K562 (cell line): ENCODE results near the gene NOP16. TPM values are rescaled to one million over a fixed set of nuclear protein-coding genes. Genes with fewer than 3 reads are reported as not detected.

Source experiments
- FUS ChIP-seq: fragments of 200-400 bp; formaldehyde crosslinking; optimal IDR thresholded peaks from 2 replicates; pipeline ENCODE3; 2017; ENCODE audit warnings: low read depth, low read length
- HSF4 ChIP-seq: fragments of 250-450 bp; sonication (Bioruptor Pico); IDR thresholded peaks from 2 replicates; pipeline ENCODE4 v2.1.2; 2022; ENCODE audit warnings: mild to moderate bottlenecking, moderate library complexity, borderline replicate concordance
- IRF2 ChIP-seq: sonication (generic); formaldehyde crosslinking; IDR thresholded peaks from 2 replicates; pipeline ENCODE4 v1.8.1; 2022; ENCODE audit warnings: mild to moderate bottlenecking, missing genetic modification reagents
- KDM1A ChIP-seq, 2 experiments: fragments of 450-650 bp; IDR thresholded peaks; 2 replicates each; pipeline ENCODE4 v1.6.1; 2016; ENCODE audit warnings: mild to moderate bottlenecking in 2 of 2
- MBD2 ChIP-seq: sonication (generic); IDR thresholded peaks from 2 replicates; pipeline ENCODE4 v1.6.1; 2016; ENCODE audit warnings: low read depth, borderline replicate concordance
- NFATC3 ChIP-seq: fragments of 450-650 bp; IDR thresholded peaks from 2 replicates; pipeline ENCODE4 v1.6.1; 2017; ENCODE audit warnings: mild to moderate bottlenecking
- NR2F6 ChIP-seq: fragments of 450-650 bp; formaldehyde crosslinking; IDR thresholded peaks from 2 replicates; pipeline ENCODE4 v1.4.0; 2020; ENCODE audit warnings: mild to moderate bottlenecking
- SIX5 ChIP-seq, 2 experiments: IDR thresholded peaks; 2 replicates each; pipeline ENCODE4 v1.6.1; 2011; ENCODE audit warnings: low read length in 2 of 2, borderline replicate concordance in 1 of 2, low read depth in 1 of 2, mild to moderate bottlenecking in 1 of 2, moderate library complexity in 1 of 2; ENCODE audit not compliant: insufficient read depth in 1 of 2
- ZNF239 ChIP-seq: fragments of 250-450 bp; sonication (Bioruptor Pico); IDR thresholded peaks from 2 replicates; pipeline ENCODE4 v1.4.0; 2020; ENCODE audit warnings: mild to moderate bottlenecking
- ZNF324 ChIP-seq: fragments of 250-450 bp; sonication (Bioruptor Pico); IDR thresholded peaks from 2 replicates; pipeline ENCODE4 v1.4.0; 2020; ENCODE audit warnings: mild to moderate bottlenecking
- ZNF766 ChIP-seq: fragments of 200-800 bp; sonication (Bioruptor generic); conservative IDR thresholded peaks from 2 replicates; pipeline ENCODE4 v1.6.1; 2016; ENCODE audit warnings: missing genetic modification characterization, missing compliant biosample characterization
- ZSCAN29 ChIP-seq: fragments of 450-650 bp; IDR thresholded peaks from 2 replicates; pipeline ENCODE4 v1.6.1; 2017
- polyA plus RNA-seq, 8 experiments: library from polyadenylated mRNA; depleted of rRNA in 4 of 8; stranded (reverse) in 5 of 8; unstranded in 3 of 8; fragments of >200 nt; fragmentation: Nextera tagmentation in 2 of 8; fragmentation: Illumina TruSeq in 1 of 8; extraction: Ambion mirVana in 2 of 8; extraction: Trizol in 1 of 8; gene quantifications; 2 replicates each; pipeline versions ENCODE4 v1.2.1 to v1.2.3, GENCODE V29; 2011 to 2014; ENCODE audit warnings: inconsistent platforms in 1 of 8, missing spikeins in 1 of 8
- total RNA-seq, 7 experiments: library from RNA; depleted of rRNA in 6 of 7; stranded (reverse); fragments of >200 nt in 6 of 7; fragmentation: Illumina TruSeq in 2 of 7; extraction: Trizol in 2 of 7; gene quantifications; 2 replicates each; pipeline versions ENCODE4 v1.2.1 to v1.2.3, GENCODE V29; 2011 to 2021; ENCODE audit warnings: low replicate concordance in 1 of 7
- TF ChIP-seq, protein P1 (sequence below): fragments of 450-650 bp; IDR thresholded peaks from 2 replicates; pipeline ENCODE4 v1.6.1; 2017; ENCODE audit warnings: mild to moderate bottlenecking, moderate library complexity
- TF ChIP-seq, protein P2 (sequence below): fragments of 250-450 bp; sonication (Bioruptor Pico); IDR thresholded peaks from 2 replicates; pipeline ENCODE4 v1.4.0; 2020
- TF ChIP-seq, protein P3 (sequence below): sonication (generic); formaldehyde crosslinking; IDR thresholded peaks from 2 replicates; pipeline ENCODE4 v1.8.0; 2022; ENCODE audit warnings: missing genetic modification reagents, mild to moderate bottlenecking, borderline replicate concordance
- TF ChIP-seq, protein P4 (sequence below): fragments of 200-800 bp; sonication (Bioruptor generic); IDR thresholded peaks from 2 replicates; pipeline ENCODE4 v1.6.1; 2016; ENCODE audit warnings: missing genetic modification characterization, missing compliant biosample characterization

The NOP16 gene
- total and polyA plus RNA-seq, 9 of the 15 experiments (the other 6 are each of a cell fraction or from before 2014, with no cell fraction given) = 92.5 to 342 (median 148) TPM

DNA sequence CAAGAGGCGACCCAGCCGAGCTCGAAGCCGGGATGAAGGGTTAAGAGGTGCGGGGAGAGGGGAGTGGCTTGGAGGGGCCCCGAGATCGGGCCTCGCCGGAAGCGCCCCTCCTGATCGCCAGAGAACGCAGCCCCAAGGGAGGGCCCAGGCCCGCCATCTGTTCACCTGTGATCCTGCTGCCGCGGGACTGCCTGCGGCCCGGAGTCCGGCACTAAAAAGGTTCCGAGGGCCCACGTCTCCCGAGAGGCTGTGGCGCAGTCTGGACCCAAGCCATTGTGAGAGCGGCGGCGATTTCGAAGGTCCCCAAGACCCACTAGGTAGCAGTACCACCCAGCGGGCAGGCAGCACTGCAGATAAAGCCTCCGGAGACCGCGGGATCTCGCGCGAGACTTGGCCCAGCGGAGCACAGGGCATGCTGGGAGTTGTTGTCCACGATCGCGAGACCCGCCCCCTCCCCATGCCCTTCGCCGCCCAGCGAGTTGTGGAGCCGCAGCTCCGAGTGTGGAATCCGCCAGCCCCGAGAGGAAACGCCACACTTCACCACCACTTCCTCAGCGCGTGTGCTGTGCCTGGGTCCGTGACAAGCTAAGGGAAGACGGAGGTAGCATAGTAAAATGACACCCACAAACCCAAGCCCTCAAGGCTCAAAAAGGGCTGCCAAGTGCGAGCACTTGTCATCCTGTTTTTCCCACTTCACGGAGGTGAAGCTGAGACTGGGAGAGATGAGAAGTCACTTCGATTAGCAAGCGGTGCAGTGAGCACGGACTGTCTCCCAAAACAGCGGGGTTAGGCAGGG is 26.8 kb downstream of the NOP16 start, which contains the start of gene KIAA1191 (continued):
- TF ChIP-seq, protein P1, sequence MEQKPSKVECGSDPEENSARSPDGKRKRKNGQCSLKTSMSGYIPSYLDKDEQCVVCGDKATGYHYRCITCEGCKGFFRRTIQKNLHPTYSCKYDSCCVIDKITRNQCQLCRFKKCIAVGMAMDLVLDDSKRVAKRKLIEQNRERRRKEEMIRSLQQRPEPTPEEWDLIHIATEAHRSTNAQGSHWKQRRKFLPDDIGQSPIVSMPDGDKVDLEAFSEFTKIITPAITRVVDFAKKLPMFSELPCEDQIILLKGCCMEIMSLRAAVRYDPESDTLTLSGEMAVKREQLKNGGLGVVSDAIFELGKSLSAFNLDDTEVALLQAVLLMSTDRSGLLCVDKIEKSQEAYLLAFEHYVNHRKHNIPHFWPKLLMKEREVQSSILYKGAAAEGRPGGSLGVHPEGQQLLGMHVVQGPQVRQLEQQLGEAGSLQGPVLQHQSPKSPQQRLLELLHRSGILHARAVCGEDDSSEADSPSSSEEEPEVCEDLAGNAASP = no peak
- TF ChIP-seq NR2F6 (CRISPR knock-in tag) (no peak), MBD2 (peak; percentile 66; the same call in 1 of the 2 replicates), ZSCAN29 (no peak), HSF4 (CRISPR knock-in tag) (no peak), IRF2 (CRISPR knock-in tag) (no peak), SIX5 (IDR thresholded peaks at IDR 0.05; ENCODE audit: borderline replicate concordance in 1 of 2, insufficient read depth in 1 of 2, low read depth in 1 of 2, low read length in 2 of 2) (peak; percentile 61 to 77; a peak in 3 of 4 replicates), ZNF324 (CRISPR knock-in tag) (no peak), ZNF766 (CRISPR knock-in tag) (no peak), ZNF239 (CRISPR knock-in tag) (no peak), FUS (no peak), NFATC3 (no peak), KDM1A (IDR thresholded peaks at IDR 0.05) (no peak)
- TF ChIP-seq, protein P2, sequence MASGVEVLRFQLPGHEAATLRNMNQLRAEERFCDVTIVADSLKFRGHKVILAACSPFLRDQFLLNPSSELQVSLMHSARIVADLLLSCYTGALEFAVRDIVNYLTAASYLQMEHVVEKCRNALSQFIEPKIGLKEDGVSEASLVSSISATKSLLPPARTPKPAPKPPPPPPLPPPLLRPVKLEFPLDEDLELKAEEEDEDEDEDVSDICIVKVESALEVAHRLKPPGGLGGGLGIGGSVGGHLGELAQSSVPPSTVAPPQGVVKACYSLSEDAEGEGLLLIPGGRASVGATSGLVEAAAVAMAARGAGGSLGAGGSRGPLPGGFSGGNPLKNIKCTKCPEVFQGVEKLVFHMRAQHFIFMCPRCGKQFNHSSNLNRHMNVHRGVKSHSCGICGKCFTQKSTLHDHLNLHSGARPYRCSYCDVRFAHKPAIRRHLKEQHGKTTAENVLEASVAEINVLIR = no peak
- TF ChIP-seq, protein P3, sequence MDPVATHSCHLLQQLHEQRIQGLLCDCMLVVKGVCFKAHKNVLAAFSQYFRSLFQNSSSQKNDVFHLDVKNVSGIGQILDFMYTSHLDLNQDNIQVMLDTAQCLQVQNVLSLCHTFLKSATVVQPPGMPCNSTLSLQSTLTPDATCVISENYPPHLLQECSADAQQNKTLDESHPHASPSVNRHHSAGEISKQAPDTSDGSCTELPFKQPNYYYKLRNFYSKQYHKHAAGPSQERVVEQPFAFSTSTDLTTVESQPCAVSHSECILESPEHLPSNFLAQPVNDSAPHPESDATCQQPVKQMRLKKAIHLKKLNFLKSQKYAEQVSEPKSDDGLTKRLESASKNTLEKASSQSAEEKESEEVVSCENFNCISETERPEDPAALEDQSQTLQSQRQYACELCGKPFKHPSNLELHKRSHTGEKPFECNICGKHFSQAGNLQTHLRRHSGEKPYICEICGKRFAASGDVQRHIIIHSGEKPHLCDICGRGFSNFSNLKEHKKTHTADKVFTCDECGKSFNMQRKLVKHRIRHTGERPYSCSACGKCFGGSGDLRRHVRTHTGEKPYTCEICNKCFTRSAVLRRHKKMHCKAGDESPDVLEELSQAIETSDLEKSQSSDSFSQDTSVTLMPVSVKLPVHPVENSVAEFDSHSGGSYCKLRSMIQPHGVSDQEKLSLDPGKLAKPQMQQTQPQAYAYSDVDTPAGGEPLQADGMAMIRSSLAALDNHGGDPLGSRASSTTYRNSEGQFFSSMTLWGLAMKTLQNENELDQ = no peak
- TF ChIP-seq, protein P4, sequence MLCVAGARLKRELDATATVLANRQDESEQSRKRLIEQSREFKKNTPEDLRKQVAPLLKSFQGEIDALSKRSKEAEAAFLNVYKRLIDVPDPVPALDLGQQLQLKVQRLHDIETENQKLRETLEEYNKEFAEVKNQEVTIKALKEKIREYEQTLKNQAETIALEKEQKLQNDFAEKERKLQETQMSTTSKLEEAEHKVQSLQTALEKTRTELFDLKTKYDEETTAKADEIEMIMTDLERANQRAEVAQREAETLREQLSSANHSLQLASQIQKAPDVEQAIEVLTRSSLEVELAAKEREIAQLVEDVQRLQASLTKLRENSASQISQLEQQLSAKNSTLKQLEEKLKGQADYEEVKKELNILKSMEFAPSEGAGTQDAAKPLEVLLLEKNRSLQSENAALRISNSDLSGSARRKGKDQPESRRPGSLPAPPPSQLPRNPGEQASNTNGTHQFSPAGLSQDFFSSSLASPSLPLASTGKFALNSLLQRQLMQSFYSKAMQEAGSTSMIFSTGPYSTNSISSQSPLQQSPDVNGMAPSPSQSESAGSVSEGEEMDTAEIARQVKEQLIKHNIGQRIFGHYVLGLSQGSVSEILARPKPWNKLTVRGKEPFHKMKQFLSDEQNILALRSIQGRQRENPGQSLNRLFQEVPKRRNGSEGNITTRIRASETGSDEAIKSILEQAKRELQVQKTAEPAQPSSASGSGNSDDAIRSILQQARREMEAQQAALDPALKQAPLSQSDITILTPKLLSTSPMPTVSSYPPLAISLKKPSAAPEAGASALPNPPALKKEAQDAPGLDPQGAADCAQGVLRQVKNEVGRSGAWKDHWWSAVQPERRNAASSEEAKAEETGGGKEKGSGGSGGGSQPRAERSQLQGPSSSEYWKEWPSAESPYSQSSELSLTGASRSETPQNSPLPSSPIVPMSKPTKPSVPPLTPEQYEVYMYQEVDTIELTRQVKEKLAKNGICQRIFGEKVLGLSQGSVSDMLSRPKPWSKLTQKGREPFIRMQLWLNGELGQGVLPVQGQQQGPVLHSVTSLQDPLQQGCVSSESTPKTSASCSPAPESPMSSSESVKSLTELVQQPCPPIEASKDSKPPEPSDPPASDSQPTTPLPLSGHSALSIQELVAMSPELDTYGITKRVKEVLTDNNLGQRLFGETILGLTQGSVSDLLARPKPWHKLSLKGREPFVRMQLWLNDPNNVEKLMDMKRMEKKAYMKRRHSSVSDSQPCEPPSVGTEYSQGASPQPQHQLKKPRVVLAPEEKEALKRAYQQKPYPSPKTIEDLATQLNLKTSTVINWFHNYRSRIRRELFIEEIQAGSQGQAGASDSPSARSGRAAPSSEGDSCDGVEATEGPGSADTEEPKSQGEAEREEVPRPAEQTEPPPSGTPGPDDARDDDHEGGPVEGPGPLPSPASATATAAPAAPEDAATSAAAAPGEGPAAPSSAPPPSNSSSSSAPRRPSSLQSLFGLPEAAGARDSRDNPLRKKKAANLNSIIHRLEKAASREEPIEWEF (CRISPR knock-in tag) = no peak
